SU-DHL-6 (cell line): ENCODE data around the gene ARMC9.

Experiments
- CTCF ChIP-seq: fragments of 200-600 bp; sonication (generic); IDR thresholded peaks from one replicate; pipeline ENCODE4 v1.5.1; 2017; ENCODE audit warnings: antibody characterized with exemption, mild to moderate bottlenecking, low read length, moderate library complexity; ENCODE audit not compliant: insufficient read depth, poor library complexity, severe bottlenecking
- EZH2phosphoT487 ChIP-seq: fragments of 200-600 bp; sonication (generic), shearing (Covaris generic); conservative IDR thresholded peaks from 2 replicates; pipeline ENCODE4 v1.6.1; 2018; ENCODE audit warnings: mild to moderate bottlenecking, antibody characterized with exemption, low read length, moderate library complexity, mixed read lengths

GRCh38 chr2:231336236-231336635 is 137.8 kb downstream of the ARMC9 start:
- no peak for TF ChIP-seq CTCF
- TF ChIP-seq EZH2phosphoT487: no peak
